Daoy (cell line): ENCODE results near the gene PRDM4. TPM values are rescaled to one million over a fixed set of nuclear protein-coding genes. Genes with fewer than 3 reads are reported as not detected.
A peak's percentile ranks its signal among the peaks of the same experiment; 100 is the strongest.

Experiments
- DNase-seq: peaks from one replicate; pipeline ENCODE4 v3.0.0-alpha.2; 2015; ENCODE audit warnings: low read depth
- total RNA-seq: library from RNA; depleted of rRNA; stranded (reverse); fragments of >200 nt; shearing (Covaris generic); gene quantifications from 2 replicates; pipeline ENCODE4 v1.2.3, GENCODE V29; 2014; rRNA removed

Gene PRDM4
- total RNA-seq, 1 experiment from 2014 or later: 39.9 TPM

GRCh38 chr12:107685360-107686248, 75.3 kb downstream of the PRDM4 start, which contains the start of gene PWP1:
Gene PWP1, plus strand, starts transcription at chr12:107685799. Its CDS starts 101 bp downstream, at chr12:107685900.
- DNase-seq: peak; percentile 97

GRCh38 chr12:107684990-107685359, 76.0 kb downstream of the PRDM4 start:
- DNase-seq: peak; percentile 47

GRCh38 chr12:107684029-107684795, 76.7 kb downstream of the PRDM4 start:
- peak; percentile 51 for DNase-seq

Other genes with a start within 250 kb of the PRDM4 start
- 142 and 255 TPM in 2 replicates for gene PWP1, start 75.3 kb downstream of the PRDM4 start, total RNA-seq
- not detected in 2 replicates for gene ASCL4, start 13.6 kb upstream of the PRDM4 start, total RNA-seq